SK-N-SH (cell line): ENCODE results near the gene SCD. TPM values are rescaled to one million over a fixed set of nuclear protein-coding genes. Genes with fewer than 3 reads are reported as not detected.

ENCODE experiments used
- CTCF ChIA-PET: fragments of 300-600, 350-600 bp; formaldehyde crosslinking; extraction: SDS; loops from one replicate; lab custom pipeline; 2021; lab: Yijun Ruan, JAX
- POLR2A ChIA-PET: fragments of 350-600 bp; sonication (Branson Sonifier 250); formaldehyde crosslinking; extraction: SDS; loops from one replicate; lab custom pipeline; 2020; ENCODE audit warnings: antibody characterized with exemption, inconsistent platforms; lab: Yijun Ruan, JAX
- DNase-seq: peaks from one replicate; pipeline ENCODE4 v3.0.0; 2012
- H2AFZ ChIP-seq: fragments of 200-600 bp; sonication (generic); 2 replicates; pipeline ENCODE4 v1.8.1; 2016; ENCODE audit warnings: antibody characterized with exemption, mild to moderate bottlenecking, low read depth
- H3F3A ChIP-seq: fragments of 200-600 bp; sonication (generic); replicated peaks from 2 replicates; pipeline ENCODE3; 2016; ENCODE audit warnings: antibody characterized with exemption, mild to moderate bottlenecking; ENCODE audit not compliant: insufficient read depth
- H3K27ac ChIP-seq, 2 experiments: fragments of 200-500 bp in 1 of 2; fragments of 200-600 bp in 1 of 2; sonication (Bioruptor generic) in 1 of 2; sonication (generic), shearing (Covaris generic) in 1 of 2; 2 replicates each; pipeline versions ENCODE4 v1.5.1 to v1.6.1; 2014 to 2016; ENCODE audit warnings: low read depth in 2 of 2, inconsistent platforms in 1 of 2, low read length in 1 of 2, mild to moderate bottlenecking in 1 of 2, mixed read lengths in 1 of 2
- H3K27me3 ChIP-seq: fragments of 200-600 bp; sonication (generic), shearing (Covaris generic); 2 replicates; pipeline ENCODE4 v1.6.1; 2016; ENCODE audit warnings: mixed run types; ENCODE audit not compliant: insufficient read depth
- H3K36me3 ChIP-seq, 2 experiments: fragments of 200-500 bp in 1 of 2; fragments of 200-600 bp in 1 of 2; sonication (Bioruptor generic) in 1 of 2; sonication (generic) in 1 of 2; replicated peaks in 1 of 2; 2 replicates each; pipeline versions ENCODE3 to v1.5.1; 2014 to 2016; ENCODE audit warnings: low read length in 1 of 2, mild to moderate bottlenecking in 1 of 2; ENCODE audit not compliant: insufficient read depth in 2 of 2, control insufficient read depth in 1 of 2
- H3K4me1 ChIP-seq, 2 experiments: fragments of 200-500 bp in 1 of 2; fragments of 200-600 bp in 1 of 2; sonication (Bioruptor generic) in 1 of 2; sonication (generic), shearing (Covaris generic) in 1 of 2; 2 replicates each; pipeline versions ENCODE4 v1.5.1 to v1.6.1; 2014 to 2016; ENCODE audit warnings: low read depth in 1 of 2, low read length in 1 of 2, mixed run types in 1 of 2; ENCODE audit not compliant: insufficient read depth in 2 of 2, control insufficient read depth in 1 of 2
- H3K4me2 ChIP-seq: fragments of 200-600 bp; sonication (generic), shearing (Covaris generic); 2 replicates; pipeline ENCODE4 v1.6.1; 2017; ENCODE audit warnings: mixed run types
- H3K4me3 ChIP-seq, 2 experiments: fragments of 200-500 bp in 1 of 2; fragments of 200-600 bp in 1 of 2; sonication (Bioruptor generic) in 1 of 2; sonication (generic), shearing (Covaris generic) in 1 of 2; 2 replicates each; pipeline versions ENCODE4 v1.5.1 to v1.8.1; 2014 to 2016; ENCODE audit warnings: low read depth in 2 of 2, inconsistent platforms in 1 of 2, low read length in 1 of 2, mild to moderate bottlenecking in 1 of 2, mixed read lengths in 1 of 2, moderate library complexity in 1 of 2
- H3K79me2 ChIP-seq: fragments of 200-600 bp; sonication (generic); 2 replicates; pipeline ENCODE4 v1.8.1; 2017; ENCODE audit warnings: mild to moderate bottlenecking; ENCODE audit not compliant: insufficient read depth
- H3K9ac ChIP-seq: fragments of 200-600 bp; sonication (generic); 2 replicates; pipeline ENCODE4 v1.6.1; 2017; ENCODE audit warnings: mixed run types
- H3K9me2 ChIP-seq: fragments of 200-600 bp; sonication (generic); 2 replicates; pipeline ENCODE4 v1.6.1; 2017; ENCODE audit warnings: mixed run types
- H3K9me3 ChIP-seq: fragments of 200-600 bp; sonication (generic); 2 replicates; pipeline ENCODE4 v1.6.1; 2017; ENCODE audit warnings: mixed run types, mild to moderate bottlenecking, moderate library complexity
- H4K20me1 ChIP-seq: fragments of 200-600 bp; sonication (generic); 2 replicates; pipeline ENCODE4 v1.6.1; 2017; ENCODE audit warnings: mild to moderate bottlenecking, mixed run types; ENCODE audit not compliant: insufficient read depth
- CHD2 ChIP-seq: fragments of 150-350 bp; IDR thresholded peaks from 2 replicates; pipeline ENCODE4 v1.6.1; 2018; ENCODE audit warnings: low read length; ENCODE audit not compliant: partially characterized antibody
- ELF1 ChIP-seq: IDR thresholded peaks from 2 replicates; pipeline ENCODE4 v1.4.0; 2012
- FOSL2 ChIP-seq: IDR thresholded peaks from 2 replicates; pipeline ENCODE4 v1.4.0; 2012; ENCODE audit warnings: low read depth, mild to moderate bottlenecking, moderate library complexity, borderline replicate concordance
- FOXJ3 ChIP-seq: sonication (generic); formaldehyde crosslinking; IDR thresholded peaks from 2 replicates; pipeline ENCODE4 v1.5.1; 2020; ENCODE audit warnings: mild to moderate bottlenecking, missing genetic modification reagents
- GABPA ChIP-seq: IDR thresholded peaks from 2 replicates; pipeline ENCODE4 v1.4.0; 2012; ENCODE audit warnings: low read depth, mild to moderate bottlenecking
- IRF3 ChIP-seq: fragments of 150-350 bp; IDR thresholded peaks from 2 replicates; pipeline ENCODE4 v1.6.1; 2016; ENCODE audit warnings: mild to moderate bottlenecking, low read depth, low read length
- RCOR1 ChIP-seq: fragments of 150-350 bp; IDR thresholded peaks from 2 replicates; pipeline ENCODE4 v1.6.1; 2017; ENCODE audit warnings: antibody characterized with exemption, low read length
- REST ChIP-seq: IDR thresholded peaks from 2 replicates; pipeline ENCODE4 v1.6.1; 2012; ENCODE audit warnings: mild to moderate bottlenecking, low read depth, low read length, moderate library complexity
- SIN3A ChIP-seq: IDR thresholded peaks from 2 replicates; pipeline ENCODE4 v1.6.1; 2012; ENCODE audit warnings: low read depth, mild to moderate bottlenecking, low read length, moderate library complexity, borderline replicate concordance
- TAF1 ChIP-seq: IDR thresholded peaks from 2 replicates; pipeline ENCODE4 v1.6.1; 2012; ENCODE audit warnings: low read depth, mild to moderate bottlenecking, low read length, moderate library complexity, borderline replicate concordance
- TCF12 ChIP-seq: IDR thresholded peaks from 2 replicates; pipeline ENCODE4 v1.4.0; 2012
- TEAD4 ChIP-seq: IDR thresholded peaks from 2 replicates; pipeline ENCODE4 v1.4.0; 2012; ENCODE audit warnings: mild to moderate bottlenecking, borderline replicate concordance; ENCODE audit not compliant: insufficient read depth
- polyA plus RNA-seq, 3 experiments: library from polyadenylated mRNA; depleted of rRNA; stranded (reverse); fragments of >200 nt; gene quantifications; 2 replicates each; pipeline ENCODE4 v1.2.3, GENCODE V29; 2012
- TF ChIP-seq, protein P1 (sequence below): fragments of 150-350 bp; IDR thresholded peaks from 2 replicates; pipeline ENCODE4 v1.6.1; 2017; ENCODE audit warnings: antibody characterized with exemption, low read length, low read depth, borderline replicate concordance
- TF ChIP-seq, protein P2 (sequence below): IDR thresholded peaks from 2 replicates; pipeline ENCODE4; 2012

SCD gene
- polyA plus RNA-seq, 1 of the 3 experiments (the other 2 are of a cell fraction): 19.7 TPM

DNA sequence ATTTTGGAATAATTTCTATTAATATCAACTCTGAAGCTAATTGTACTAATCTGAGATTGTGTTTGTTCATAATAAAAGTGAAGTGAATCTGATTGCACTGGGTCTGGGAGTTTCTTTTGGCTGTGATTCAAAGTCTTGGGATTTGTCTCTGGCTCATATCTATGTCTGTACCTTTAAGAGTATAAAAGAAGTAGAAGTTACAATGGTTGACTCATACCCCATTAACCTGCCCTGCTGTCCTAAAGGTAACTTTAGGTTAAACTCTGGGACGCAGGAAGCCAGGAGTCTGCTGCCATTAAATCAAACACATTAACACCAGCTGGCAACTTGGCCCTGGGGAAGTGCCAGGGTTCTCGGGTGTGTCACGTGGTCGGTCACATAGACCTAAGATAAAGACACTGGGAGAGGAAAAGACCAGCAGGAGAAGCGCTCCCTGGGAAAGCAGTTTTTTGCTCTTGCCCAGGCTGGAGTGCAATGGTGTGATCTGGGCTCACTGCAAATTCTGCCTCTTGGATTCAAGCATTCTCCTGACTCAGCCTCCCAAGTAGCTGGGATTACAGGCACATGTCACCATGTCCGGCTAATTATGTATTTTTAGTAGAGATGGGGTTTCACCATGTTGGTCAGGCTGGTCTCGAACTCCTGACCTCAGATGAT is 17.8 kb downstream of the SCD start (continued):
- TF ChIP-seq CHD2 (peak; percentile 73), SIN3A (peak; percentile 66; the same call in 1 of the 2 replicates), TCF12 (peak; percentile 75; the same call in 1 of the 2 replicates)

- DNase-seq: no peak
- Histone ChIP-seq H3K9me2 (no peaks in the 10 kb centered on the region), H3K4me2 (no peak overlapping the region), H3F3A (peaks cover 20% of the 10 kb centered on the region), H3K36me3 (peaks cover 0 to 2% of the 10 kb centered on the region in 2 experiments), H2AFZ (no peak overlapping the region), H3K79me2 (no peaks in the 10 kb centered on the region), H3K4me1 (peaks cover 39 to 42% of the 10 kb centered on the region in 2 experiments), H3K9me3 (no peaks in the 10 kb centered on the region), H4K20me1 (no peaks in the 10 kb centered on the region), H3K9ac (no peak overlapping the region), H3K27ac (no peak overlapping the region), H3K27me3 (no peaks in the 10 kb centered on the region), H3K4me3 (no peak overlapping the region)
- TF ChIP-seq, protein P1, sequence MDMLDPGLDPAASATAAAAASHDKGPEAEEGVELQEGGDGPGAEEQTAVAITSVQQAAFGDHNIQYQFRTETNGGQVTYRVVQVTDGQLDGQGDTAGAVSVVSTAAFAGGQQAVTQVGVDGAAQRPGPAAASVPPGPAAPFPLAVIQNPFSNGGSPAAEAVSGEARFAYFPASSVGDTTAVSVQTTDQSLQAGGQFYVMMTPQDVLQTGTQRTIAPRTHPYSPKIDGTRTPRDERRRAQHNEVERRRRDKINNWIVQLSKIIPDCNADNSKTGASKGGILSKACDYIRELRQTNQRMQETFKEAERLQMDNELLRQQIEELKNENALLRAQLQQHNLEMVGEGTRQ: no peak
- TF ChIP-seq SIN3A (no peak), TEAD4 (no peak), TAF1 (no peak), ELF1 (no peak), FOXJ3 (no peak), FOSL2 (no peak), GABPA (no peak), RCOR1 (no peak), REST (no peak), IRF3 (no peak)
- TF ChIP-seq, protein P2, sequence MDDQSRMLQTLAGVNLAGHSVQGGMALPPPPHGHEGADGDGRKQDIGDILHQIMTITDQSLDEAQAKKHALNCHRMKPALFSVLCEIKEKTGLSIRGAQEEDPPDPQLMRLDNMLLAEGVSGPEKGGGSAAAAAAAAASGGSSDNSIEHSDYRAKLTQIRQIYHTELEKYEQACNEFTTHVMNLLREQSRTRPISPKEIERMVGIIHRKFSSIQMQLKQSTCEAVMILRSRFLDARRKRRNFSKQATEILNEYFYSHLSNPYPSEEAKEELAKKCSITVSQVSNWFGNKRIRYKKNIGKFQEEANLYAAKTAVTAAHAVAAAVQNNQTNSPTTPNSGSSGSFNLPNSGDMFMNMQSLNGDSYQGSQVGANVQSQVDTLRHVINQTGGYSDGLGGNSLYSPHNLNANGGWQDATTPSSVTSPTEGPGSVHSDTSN: no peak
- ChIA-PET POLR2A (no interaction called here), CTCF (no interaction called here)
Measured at GRCh38 chr10:100368721-100369120, 21.7 kb downstream of the SCD start.
